CD1c-positive myeloid dendritic cell (primary cell): ENCODE data around the gene RSBN1L.
A peak's percentile ranks its signal among the peaks of the same experiment; 100 is the strongest.

ENCODE experiments used
- DNase-seq: peaks from one replicate; pipeline ENCODE4 v3.0.0-alpha.2; 2016; ENCODE audit errors: extremely low spot score

Gene RSBN1L

DNA sequence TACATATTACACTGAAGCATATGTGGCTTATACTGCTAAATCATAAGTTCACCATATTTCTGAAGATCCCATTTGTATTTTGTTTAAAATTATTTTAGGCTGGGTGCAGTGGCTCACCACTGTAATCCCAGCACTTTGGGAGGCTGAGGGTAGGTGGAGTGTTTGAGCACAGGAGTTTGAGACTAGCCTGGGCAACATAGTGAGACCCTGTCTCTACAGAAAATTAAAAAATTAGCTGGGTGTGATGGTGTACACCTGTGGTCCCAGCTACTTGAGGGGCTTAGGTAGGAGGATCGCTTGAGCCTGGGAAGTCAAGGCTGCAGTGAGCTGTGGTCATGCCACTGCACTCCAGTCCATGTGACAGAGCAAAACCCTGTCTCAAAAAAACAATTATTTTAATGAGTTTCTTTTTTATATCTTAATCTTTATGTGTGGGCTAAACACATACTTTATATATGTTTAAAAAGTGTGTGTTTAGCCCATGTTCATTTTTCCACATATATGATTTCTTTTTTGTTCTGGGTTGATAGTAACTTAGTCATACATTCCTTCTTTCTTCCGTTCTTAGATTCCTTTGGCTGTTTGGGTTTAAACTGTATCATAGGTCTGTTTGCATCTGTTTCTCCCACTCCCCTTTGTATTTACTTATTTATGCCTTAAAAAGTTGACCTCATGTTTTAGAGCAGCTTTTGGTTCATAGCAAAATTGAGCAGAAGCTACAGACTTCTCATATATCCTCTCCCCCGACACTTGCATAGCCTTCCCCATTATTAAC lies 33.5 kb downstream of the RSBN1L start:
- DNase-seq = no peak

DNA sequence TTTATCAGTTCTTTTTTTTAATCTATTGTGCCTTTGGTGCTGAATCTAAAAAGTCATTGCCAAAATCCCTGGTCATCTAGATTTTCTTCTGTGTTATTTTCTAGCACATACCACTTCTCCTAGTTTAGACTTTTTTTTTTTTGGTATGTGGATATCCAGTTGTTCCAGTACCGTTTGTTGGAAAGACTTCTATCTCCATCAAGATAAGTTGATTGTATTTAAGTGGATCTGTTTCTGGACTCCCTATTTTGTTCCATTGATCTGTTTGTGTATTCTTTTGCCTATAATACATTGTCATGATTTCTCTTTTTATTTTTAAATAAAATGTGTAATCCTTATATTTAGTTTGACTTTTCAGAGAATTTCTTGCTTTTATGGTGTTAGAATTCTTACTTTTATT lies 35.5 kb downstream of the RSBN1L start:
- no peak for DNase-seq

DNA sequence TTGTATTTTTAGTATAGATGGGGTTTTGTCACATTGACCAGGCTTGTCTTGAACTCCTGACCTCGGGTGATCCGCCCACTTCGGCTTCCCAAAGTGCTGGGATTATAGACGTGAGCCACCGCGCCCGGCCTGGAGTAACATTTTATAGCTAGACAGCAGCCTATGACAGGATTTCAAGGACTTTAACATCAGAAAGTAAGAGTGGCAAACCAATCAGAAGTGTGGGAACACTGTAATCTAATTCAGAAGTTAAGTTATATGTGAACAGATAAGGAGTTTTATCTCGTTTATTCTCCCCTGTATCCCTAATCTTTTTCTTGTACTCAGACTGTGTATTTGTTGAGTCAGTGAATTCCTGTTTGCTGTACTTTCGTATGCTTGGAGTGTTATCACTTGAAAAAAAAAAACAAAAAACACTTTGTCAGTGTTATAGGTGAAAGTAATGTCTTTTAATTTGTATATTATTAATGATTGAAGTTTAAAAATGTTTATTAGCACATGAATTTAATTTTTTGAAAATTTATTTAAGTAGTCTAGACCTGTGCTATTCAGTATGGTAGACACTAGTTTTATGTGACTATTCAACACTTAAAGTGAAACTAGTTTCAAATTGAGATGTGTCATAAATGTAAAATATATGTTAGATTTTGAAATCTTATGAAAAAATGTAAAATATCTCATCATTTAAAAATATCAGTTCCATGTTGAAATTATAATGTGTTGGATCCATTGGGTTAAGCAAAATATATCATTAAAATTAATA lies 38.6 kb downstream of the RSBN1L start:
- DNase-seq = no peak

DNA sequence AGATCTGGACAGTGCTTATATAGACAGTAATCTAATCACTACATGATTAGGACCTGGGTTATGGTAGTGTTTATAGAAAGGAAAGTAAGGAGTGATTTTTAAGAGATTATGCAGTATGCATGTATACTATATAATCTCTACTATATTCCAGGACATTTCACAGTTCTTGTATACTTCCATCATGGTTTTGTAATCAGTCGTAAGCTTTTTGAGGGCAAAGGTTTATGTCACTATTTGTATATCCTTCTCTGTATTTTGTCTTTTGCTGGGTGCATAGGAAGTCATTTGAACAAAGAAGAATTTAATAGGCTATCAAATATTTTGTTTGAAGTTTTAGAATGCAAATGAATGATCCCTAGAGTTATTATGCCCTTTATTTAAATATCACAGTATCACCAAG lies 39.2 kb downstream of the RSBN1L start:
- DNase-seq = no peak

DNA sequence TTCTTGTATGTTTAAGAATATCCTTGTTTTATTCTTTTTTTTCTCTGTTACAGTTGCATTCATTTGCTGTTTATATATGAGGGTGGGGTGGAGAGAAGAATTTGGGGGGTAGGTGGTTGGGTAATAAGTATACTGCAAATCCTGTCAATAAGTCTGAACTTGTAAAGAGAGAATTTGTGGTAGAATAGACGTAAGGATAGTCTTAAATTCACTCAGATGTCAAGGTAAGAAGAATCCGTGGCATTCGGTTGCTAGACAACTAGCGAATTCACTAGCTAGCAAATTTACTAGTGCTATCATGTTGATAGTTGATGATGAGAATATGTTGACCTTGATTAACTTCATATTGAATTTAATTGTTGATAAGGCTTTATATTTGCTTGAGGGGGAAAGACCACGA lies 40.7 kb downstream of the RSBN1L start:
- DNase-seq = no peak

DNA sequence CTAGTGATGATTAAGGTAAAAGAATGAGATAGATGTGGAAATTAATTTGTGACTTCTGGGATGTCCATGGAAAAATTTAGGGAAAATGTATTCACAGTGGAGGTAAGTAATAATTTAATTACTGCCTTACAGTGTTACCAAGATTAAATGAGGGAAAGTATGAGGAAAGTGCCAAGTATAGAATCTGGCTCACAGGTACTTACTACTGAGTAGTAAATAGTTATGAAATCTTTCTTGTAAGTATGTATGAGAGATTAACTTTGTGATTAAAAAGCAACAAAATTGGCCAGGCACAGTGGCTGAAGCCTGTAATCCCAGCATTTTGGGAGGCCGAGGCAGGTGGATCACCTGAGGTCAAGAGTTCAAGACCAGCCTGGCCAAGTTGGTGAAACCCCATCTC lies 42.1 kb downstream of the RSBN1L start:
- DNase-seq = no peak

DNA sequence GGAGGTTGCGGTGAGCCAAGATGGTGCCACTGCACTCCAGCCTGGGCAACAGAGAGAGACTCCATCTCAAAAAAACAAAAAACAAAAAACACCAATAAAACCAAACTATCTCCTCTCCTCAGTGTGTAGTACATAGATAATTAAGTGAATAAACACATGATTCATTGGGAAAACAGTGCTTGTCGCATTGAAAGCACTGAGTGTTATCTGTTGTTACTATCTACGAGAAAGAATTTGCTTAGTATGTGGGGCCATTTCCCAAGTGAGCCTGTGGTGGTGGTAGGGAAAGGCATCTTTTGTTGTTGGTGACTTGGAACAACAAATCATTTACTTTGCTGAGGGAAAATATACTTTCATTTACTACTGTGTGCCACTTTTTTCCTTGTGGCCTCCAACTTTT lies 42.6 kb downstream of the RSBN1L start:
- DNase-seq = no peak

DNA sequence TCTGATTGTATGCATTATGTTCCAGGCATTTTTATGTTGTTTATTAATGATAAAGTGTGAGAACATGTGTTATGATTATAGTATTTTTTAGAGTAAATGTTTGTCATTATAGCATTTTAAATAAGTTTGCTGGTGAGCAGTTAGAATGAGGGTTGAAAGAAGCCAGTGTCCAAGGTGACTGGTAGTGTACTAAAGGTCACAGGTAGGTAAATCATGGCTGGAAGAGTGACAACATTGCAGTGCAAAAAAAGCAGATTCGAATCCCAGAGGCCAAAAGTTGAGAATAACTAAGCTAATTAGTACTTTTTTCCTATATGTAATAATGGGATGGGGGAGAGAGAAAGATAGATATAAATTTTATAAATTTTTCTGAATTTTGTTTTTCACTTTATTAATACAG lies 44.0 kb downstream of the RSBN1L start:
- DNase-seq = no peak

DNA sequence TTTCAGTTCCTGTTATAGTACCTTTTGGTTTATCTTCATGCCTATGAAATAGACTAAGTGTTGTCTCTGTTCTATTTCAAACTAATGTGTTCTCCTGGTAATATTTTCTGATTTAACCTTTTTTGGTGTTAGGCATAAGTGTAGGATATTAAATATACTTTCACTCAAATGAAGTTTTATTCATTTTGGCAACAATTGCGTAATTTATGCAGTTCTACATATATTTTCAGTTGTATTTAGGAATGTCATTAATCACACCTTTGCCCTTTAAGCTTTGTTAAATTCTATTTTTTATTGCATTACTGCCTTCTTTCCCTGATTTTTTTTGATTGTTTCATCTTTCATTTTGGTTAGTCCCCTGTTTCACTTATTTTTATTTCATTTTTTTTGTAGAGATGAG lies 47.3 kb downstream of the RSBN1L start:
- DNase-seq = no peak

DNA sequence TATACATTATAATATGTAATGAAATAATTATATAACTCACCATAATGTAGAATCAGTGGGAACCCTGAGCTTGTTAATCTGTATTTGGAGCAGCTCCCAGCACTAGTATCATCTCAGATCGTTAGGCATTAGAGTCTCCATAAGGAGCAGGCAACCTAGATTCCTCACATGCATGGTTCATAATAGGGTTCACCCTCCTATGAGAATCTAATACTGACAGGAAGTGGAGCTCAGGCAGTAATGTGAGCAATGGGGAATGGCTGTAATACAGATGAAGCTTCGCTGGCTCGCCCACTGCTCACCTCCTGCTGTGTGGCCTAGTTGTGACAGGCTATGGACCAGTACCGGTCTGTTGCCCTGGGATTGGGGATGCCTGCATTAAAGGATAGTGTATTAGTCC lies 49.5 kb downstream of the RSBN1L start:
- no peak for DNase-seq

DNA sequence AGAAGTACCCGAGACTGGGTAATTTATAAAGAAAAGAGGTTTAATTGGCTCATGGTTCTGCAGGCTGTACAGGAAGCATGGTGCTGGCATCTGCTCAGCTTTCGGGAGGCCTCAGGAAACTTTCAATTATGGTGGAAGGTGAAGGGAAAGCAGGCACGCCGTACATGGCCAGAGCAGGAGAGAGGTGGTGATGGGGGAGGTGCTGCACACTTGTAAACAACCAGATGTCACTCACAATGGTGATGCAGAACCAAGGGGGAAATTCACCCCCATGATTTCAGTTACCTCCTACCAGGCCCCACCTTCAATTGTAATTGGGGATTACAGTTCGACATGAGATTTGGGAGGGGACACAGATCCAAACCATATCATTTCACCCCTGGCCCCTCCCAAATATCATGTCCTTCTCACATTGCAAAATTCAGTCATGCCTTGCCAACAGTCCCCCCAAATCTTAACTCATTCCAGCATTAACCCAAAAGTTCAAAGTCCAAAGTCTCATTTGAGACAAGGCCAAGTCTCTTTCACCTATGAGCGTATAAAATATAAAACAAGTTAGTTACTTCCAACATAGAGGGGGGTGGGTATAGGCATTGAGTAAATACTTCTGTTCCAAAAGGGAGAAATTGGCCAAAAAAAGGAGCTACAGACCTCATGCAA lies 50.0 kb downstream of the RSBN1L start:
- DNase-seq = no peak

DNA sequence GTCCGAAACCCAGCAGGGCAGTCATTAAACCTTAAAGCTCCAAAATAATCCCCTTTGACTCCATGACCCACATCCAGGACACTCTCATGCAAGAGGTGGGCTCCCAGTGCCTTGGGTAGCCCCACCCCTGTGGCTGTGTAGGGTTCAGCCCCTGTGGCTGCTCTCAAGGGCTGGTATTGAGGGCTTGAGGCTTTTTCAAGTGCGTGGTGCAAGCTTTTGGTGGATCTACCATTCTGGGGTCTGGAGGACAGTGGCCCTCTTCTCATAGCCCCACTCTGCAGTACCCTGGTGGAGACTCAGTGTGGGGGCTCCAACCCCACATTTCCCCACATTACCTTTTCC lies 50.5 kb downstream of the RSBN1L start:
- DNase-seq = no peak

DNA sequence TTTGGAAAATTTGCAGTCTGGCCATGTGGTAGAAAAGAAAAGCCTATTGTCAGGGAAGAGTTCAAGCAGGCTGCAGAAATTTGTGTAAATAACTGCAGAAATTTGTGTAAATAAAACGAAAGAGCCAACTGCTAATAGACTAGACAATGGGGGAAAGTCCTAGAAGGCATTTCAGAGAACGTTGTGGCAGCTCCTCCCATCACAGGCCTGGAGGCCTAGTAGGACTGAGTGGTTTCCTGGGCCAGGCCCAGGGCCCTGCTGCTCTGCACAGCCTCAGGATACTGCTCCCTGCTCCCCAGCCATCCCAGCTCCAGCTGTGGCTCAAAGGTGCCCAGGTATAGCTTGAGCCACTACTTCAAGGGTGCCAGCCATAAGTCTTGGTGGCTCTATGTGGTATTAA lies 50.9 kb downstream of the RSBN1L start:
- no peak for DNase-seq

DNA sequence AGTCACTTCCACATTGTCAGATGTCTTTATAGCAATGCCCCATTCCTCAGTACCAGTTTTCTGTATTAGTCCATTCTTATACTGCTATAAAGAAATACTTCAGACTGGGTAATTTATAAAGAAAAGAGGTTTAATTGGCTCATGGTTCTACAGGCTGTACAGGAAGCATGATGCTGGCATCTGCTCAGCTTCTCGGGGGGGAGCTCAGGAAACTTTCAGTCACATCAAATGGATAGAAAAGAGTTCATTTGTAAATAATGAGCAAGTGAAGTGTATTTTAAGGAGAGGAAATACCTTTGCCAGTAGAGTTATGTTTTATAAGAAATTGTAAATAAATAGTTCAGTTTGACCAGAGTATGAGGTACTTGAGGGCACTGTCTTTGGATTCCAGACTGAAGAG lies 51.5 kb downstream of the RSBN1L start:
- no peak for DNase-seq

DNA sequence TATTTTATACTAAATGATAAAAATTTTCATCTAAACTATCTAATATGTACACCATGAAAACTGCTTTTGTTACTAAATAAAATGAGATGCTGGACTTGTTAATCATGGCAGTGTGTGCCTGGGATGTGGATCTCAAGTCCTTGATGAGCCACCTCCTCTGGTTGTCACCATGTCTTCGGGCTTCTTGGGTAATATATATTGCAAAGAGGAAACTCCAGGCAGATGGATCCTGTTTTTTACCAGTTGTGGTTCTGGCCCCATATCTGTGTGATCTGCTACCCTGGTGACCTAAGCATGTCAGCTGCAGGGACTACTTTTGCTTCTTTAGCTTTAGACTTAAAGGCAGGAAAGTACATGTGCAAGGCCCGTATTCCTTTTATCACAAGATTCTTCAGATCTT lies 55.8 kb downstream of the RSBN1L start:
- DNase-seq = peak; percentile 66

DNA sequence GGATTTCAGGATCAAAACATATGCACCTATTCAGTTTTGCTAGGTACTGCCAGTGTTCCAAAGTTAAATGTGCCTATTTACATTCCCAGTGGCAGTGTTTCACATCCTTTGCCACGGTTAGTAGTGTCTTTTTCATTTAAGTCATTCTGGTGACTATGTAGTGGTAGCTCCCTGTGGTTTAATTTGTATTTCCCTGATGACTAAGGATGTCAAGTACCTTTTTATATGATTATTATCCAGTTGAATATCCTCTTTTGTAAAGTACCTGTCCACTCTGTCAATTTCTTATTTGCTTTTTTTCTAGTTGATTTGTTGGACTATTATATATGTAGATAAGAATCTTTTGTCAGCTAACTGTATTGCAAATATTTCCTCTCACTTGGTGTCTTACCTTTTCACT lies 56.9 kb downstream of the RSBN1L start:
- DNase-seq = no peak

DNA sequence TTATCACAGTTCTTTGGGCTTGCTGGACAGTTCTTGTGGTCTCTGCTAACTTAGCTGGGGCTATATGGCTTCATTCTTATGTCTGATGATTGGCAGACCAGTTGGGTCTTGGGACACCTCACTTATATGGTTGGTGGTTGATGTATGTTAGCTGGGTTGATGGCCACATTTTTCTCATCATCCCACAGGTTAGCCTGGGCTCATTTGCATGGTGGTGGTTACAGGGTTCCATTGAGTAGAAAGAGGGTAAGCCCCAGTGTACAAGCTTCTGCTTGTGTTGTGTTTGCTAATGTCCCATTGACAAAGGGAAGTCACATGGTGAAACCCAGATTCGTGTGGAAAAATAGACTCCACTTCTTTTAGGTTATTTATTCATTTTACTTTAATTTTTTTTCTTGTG lies 61.3 kb downstream of the RSBN1L start:
- DNase-seq = no peak

DNA sequence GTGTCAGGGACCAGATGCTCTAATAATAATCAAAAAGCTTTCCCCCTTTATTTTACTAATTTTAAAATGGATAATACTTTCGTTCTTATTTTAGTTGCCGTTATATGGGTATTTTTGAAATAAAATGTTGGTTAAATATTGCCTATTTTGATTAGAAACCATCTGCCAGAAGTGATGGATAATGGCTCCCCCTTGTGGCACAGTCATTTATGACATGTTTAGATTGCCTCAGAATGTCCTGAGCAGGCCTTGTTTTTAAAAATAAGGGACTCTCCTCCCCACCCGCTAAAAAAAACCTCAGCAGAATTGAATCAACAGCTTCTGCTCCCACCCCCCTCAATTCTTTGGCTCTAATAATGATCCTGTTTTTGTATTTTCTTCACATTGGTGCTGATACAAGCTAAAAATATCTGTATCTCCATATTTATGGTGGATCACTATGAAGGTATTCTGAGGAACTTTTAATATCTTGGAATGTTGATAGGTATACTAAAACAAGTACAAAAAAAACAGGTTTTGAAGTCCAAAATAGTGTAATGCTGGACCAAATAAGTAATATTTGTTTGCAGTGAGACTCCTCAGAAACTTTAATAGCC lies 63.1 kb downstream of the RSBN1L start:
- peak; percentile 80 for DNase-seq

DNA sequence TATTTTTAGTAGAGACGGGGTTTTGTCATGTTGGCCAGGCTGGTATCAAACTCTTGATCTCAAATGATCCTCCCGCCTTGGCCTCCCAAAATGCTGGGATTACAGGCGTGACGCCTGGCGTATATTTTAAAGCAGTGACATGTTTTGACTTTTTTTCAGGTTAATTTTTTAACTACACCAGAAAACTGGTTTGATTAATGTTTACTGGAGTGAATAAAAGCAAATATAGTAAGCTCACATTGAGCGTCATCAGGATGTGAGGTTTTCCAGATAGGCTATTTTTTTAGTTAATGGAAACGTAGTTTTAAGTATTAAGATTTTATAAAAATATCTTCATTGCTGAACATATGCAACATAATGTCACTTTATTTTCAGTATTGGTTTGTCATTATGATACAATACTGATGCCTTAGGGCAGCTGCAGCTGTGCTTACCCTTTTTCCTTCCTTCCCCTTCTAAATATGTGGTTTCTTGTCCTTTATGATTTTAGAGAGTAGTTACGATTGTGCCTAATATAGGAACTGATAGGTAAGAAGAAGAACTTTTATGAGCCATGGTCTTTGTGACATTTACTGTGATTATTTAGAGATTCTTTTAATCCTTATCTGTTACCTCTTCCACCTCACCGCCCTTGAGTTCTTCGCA lies 64.7 kb downstream of the RSBN1L start:
- DNase-seq = no peak

DNA sequence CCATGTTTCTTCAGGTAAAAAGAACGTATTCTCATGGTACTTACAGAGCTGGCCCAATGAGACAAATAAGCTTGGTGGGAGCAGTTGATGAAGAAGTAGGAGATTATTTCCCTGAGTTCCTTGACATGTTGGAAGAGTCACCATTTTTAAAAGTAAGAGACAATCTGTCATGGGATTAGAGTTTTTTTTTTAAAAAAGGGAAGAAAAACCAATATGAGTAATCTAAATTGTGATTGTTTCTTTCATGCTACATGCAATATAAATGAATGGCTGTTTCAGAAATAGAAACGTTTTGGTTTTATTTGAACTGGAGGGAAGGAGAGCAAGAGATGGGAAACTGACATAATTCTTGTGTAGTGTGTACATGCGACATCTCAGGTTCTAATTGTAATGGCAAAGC lies 69.2 kb downstream of the RSBN1L start:
- peak; percentile 41 for DNase-seq

DNA sequence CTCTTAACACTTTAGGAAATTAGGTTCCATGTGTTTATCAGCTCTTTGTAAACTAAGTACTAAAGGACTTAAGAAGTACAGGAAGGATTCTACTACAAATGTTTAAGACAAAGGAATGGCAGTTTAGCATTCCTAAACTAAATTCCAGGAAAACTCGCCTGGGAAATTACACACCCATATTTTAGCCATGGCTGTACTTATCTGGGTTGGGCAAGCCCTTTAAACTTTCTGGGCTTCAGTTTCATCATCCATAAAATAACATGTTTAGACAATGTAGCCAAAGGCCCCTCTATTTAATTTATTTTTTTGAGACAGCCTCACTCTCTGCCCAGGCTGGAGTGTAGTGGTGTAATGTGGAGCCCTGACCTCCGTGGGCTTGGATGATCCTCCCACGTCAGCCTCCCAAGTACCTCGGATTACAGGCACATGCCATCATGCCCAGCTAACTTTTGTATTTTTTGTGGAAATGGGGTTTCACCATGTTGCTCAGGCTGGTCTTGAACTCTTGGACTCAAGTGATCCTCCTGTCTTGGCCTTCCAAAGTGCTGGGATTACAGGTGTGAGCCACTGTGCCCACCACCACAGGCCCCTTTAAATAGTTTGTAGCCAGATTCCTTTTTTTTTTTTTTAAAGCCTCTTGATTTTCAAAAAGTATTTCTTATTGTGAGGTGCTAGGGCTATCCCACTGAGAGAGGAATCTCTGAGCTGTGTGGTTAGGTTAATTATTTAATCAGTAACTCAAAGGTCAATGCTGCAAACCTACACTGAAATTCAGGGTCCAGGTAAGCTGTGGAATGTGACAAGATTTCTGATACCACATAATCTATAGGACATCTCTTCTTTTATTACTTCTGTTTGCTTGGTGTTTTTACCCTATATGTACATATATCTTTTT lies 69.9 kb downstream of the RSBN1L start:
- no peak for DNase-seq
